CD4-positive, alpha-beta T cell treated with Interleukin-4 for 4 hours (primary cell): ENCODE measurements around the gene KRT27.
"Not testable (repeated sequence)": the region's sequence is repeated elsewhere in the genome, so short reads cannot be mapped to it uniquely, and the experiment has no call there.

Source experiments
- DNase-seq: peaks from one replicate; pipeline ENCODE4 v3.0.0-alpha.2; 2020

Gene KRT27

DNA sequence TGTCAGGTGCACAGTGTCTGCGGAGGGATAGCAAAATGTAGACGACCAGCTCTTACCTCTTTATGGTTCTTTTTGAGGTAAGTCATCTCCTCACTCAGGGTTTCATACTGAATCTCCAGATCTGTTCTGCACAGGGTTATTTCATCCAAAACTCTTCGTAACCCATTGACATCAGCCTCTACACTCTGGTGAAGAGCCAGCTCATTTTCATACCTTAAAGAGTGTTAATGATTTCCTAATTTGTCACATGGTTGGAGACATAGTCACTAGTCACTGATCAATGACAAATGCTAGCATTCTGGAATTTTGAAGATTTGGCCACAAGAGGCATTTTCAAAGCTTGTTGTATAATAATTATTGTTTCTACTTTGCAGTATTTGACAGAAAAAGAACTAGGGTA is 28.5 kb downstream of the KRT27 start:
- DNase-seq: no peak

DNA sequence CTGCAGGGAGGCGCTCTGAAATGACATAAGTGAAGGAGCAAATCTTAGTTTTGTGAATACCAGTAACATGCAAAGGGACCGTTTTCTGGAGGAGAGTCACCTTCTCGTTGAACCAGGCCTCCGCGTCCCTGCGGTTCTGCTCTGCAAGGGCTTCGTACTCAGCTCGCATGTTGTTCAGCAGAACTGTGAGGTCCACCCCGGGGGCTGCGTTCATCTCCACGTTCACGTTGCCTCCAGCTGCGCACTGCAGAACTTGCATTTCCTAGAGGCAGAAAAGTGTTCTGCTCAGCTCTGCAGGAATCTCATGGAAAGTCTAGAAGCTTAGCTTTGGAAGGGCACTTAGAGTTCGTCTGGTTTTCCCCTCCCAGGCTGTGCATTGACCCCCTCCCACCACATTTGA is 31.3 kb downstream of the KRT27 start:
- DNase-seq: no peak

DNA sequence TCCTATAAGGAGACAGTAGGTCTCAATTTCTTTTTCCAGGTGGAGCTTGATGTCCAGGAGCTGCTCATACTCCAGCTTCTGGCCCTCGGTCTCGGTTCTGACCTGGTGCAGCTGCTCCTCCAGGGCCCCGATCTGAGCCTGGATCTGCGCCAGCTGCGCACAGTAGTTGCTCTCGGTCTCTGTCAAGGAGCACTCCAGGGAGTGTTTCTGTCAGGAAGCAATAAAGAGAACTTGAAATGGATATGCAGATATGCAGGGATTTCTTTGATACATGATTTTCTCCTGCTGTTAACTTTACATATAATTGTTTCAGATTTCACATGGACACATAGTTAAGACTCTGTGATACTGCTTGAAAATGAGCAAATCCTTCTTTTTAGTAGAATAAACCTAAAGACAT is 32.0 kb downstream of the KRT27 start:
- DNase-seq: no peak

DNA sequence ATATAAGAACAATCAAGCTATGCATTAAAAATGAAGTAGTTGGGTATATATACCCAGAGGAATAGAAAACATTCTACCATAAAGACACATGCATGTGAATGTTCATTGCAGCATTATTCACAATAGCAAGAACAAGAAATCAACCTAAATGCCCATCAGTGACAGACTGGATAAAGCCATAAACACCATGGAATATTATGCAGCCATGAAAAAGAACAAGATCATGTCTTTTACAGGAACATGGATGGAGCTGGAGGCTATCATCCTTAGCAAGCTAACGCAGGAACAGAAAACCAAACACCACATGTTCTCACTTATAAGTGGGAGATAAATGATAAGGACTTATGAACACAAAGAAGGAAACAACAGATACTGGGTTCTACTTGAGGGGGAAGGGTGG is 33.7 kb downstream of the KRT27 start:
- DNase-seq: not testable (repeated sequence)

DNA sequence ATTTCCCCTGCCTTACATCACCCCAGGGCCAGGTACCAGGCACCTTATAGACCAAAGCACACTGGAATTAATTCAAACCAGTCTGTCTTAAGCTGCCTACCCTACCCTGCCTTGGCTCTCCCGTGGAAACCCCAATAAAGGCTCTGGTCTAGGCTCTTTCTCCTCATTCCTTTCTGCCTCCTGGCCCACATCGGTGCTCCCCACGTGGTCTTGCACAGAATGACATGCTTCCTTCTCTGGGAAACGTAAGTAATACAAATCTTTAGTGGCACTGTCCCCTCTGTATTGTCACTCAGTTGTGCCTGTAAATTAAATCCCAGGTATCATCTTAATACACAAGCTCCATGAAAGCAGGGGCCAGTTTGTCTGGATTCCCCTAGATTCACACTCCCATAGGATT is 43.8 kb downstream of the KRT27 start:
- no peak for DNase-seq

DNA sequence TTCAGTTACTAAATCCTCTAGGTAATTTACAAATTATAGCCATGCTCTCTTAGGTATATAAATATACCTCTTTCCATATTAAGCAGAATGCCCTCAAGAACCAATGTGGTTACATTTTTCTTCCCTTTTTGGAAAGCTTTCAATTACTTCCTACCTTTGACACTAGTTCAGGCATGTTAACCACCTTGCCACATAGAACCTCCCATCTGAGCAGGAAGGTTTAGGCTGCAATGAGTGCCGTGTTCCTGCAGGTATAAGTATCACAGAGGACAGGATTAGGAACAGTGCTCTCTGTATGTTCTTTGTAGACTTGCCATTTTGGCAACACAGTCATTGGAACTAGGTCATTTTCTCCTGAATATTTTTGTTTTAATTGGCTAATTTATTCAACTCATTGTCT is 47.3 kb downstream of the KRT27 start:
- DNase-seq: no peak

DNA sequence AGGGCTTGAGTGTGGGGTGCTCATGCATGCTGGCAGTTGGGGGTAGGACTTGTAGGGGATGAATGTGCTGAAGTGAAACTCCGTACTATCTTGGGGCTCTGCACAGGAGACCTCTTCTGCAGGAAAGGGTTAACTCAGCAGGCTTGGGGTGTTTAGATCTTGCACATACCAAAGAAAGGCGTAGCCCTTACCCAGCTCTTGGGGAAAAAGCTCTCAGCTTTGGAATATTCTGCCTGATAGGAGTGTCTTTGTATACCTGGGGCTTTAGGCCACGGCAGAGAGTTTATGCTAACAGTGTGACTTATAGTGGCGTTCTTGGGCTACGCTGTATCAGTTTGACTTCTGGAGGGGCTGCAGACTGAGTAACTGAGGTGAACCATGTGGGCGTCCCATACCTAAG is 48.3 kb downstream of the KRT27 start:
- no peak for DNase-seq

DNA sequence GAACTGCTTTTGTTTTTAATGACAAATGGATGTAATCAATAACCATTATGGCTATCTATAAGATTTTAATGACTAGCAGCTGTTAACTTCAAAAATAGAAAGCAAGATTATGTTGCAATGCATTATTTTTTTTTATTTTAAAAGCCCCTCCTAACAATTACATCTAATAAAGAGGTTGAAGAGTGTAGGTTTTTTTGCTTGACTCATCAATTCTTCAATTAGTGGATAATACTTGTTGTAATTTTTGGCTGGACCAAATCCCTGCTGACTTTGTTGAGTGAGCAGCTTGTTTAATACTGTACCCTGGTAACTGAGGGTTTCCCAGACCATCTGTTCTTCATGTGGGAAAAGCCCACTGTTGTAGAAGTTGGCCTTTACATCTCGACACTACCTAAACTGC is 51.4 kb downstream of the KRT27 start:
- no peak for DNase-seq

DNA sequence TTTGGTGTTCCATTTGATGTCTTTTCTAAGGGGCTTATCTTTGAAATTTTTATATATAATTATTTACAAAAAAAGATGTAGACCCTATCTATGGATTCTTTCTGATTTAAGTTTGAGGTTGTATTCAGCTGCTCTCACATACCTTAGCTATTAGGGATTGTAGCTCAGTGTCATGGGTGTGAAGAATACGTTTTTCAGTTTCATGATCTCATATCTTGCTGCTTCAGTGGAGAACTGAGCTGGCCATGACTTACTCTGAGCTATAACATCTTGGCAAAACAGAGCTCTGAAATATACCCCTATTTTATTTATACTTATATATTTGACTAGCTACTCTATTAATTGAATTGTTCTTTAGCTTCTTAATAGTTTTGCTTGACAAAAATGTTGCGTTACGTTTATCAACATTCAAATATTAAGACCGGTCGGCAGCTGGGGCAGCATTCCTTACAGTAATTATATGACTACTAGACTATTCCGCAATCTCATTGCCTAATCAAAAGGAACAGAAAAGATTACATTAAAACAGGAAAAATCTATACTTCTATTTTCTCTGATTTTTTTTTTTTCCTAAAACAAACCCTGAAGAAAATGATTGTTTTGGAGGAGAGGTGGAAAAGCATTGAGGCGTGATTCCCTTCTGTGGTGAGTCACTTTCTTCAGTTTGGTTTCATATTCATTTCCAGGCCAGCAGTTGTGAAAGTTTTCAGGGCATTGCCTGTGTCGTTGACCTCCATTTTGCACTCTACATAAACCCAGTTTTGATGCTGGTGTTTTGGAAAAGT is 54.7 kb downstream of the KRT27 start:
- DNase-seq: no peak

DNA sequence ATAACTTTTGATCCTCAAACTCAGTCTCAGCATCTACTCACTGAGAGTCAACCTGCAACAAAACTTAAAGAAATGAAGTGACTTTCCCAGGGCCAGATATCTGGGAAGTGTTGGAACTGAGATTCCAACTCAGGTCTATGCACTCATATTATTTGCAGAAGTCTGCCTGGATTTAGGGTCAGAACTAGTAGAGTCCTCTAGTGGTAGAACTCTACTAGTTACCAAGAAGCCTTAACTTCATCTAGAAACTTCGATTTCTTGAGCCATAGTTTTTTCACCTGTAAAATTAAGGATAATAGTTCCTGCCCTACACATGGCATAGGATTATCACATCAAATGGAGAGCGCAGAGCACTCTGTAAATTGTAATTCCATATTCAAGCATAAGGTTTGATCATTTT is 55.4 kb downstream of the KRT27 start:
- DNase-seq: peak; percentile 9
